ENCODE results near the gene CABLES2.
A peak's percentile ranks its signal among the peaks of the same experiment; 100 is the strongest.

The CABLES2 gene

DNA sequence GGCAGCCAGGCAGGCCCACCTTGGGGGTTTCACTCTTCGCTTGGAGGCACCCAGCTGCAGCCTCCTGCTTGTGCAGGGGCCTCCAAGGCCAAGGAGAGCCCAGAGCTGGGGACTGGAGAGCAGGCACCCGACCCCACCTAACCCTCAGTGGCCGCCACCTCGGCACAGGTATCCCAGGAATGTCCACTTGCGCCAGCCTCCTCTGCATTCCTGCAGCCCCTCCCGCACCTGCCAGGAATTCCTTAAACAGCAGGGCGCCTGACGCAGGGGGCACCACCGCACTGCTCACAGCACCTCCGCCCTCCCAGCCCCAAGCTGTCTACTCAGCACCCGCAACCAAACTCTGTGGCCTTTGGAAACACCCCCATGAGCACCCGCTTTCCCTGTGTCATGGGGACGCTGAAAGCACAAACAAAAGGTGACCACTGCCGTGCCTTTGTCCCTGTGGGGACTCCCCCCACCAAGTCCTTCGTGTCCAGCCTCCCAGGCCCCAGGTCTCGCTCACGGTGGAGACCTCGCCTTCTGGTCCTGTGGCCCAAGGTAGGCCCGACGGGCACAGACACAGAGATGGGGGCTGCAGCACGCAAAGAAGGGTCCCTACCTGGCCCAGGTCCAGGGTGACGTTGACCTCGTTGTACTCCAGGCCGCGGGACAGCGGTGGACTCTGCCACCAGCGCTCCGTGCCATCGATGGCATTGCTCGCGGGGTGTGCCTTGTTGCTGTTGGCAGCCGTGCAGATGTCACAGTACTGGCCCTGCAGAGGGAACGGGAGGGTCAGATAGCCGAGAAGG, 45.1 kb downstream of the CABLES2 start:
- no peak for DNase-seq (ENCODE audit: low spot score)

DNA sequence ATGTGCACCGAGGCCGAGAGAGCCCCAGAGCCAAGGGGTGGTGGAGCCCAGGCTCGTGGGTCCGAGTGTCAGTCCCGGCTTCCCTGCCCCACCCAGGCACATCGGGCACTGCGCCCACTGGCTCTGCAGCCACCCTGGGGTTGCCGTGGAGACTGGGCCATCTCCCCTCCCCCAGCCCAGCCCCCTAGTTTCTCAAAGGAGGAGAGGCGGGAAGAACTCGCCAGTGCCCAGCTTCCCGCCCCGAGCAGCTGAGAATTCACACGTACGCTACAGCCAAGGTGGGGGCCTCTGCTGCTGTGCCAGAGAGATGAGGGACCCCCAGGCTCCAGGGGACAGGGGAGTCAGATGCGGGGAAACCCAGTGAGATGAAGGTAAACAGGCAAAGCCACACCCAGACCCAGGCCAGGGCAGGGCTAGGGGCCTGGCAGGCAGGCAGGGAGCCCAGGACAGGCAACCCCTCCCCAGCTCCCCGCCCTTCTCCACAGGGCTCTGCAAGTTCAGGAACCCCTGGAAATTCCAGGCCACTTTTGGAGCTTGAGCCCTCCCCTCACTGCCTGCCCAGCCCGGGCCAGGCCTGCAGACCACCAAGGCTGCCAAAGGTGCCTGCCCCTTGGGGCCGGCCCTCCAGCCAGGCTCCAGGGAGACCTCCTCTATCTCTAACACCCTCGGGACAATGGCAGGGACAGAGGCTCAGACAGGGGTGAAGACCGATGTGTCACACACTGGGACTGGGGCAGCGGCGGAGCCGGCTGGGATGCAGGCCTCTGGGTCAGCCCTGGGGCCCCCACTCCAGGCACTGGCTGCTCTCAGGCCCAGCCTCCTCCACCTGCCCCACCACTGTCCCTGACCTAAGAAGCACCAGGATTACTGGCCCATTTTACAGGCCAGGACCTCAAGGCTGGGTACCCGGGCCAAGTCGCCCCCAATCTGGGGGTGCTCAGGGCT, 46.0 kb downstream of the CABLES2 start:
- no peak for DNase-seq (ENCODE audit: low spot score)

DNA sequence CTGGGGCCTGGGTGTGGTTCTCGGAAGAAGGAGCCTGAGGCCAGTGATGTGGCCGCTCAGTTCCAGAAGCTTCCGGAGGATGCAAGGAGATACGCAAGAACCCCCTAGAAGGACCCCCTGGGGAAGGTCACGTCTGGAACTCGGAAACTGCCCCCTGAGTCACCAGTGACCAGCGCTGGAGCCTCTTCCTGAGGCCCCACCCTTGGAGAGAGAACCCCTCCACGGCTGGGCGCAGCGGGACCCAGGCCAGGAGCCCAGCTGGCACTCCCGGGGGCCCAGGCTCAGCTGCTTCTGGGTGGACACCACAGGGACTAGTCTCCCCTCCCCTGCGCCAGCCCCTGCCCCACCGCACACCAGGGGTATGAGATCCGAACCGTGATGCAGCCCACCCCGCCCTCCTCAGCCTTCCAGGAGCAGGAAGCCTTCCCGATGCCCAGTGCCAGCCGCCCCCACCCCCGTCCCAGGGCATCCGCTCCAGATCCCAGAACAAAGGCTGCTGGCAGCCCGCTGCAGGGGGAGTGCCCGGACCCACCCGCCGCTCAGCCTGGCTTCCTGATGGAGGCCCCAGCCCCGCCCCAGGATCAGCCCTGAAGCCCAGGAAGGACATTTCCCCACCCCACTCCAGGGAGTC, 47.5 kb downstream of the CABLES2 start:
- DNase-seq (ENCODE audit: low spot score): no peak

DNA sequence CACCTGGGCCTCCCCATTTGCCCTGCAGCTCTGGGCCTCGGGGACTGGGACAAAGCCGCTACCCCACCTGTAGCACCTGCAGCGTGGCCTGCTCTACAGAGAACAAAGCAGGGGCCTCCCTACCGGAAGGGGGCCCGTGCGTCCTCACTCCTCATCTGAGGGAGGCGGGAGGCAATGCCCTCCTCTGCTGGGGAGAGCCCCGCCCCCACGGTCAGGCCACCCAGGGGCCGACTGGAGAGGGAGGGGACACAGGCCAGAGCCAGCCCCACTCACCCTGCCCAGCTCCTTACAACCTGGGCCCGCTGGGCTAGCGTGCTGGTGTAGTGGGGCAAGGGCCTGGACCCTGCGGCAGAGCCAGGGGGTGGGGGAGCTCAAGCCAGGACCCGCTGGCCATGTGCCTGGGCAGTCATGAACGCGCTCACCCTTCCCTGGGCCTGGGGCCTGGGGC, 48.0 kb downstream of the CABLES2 start:
- DNase-seq (ENCODE audit: low spot score): no peak

DNA sequence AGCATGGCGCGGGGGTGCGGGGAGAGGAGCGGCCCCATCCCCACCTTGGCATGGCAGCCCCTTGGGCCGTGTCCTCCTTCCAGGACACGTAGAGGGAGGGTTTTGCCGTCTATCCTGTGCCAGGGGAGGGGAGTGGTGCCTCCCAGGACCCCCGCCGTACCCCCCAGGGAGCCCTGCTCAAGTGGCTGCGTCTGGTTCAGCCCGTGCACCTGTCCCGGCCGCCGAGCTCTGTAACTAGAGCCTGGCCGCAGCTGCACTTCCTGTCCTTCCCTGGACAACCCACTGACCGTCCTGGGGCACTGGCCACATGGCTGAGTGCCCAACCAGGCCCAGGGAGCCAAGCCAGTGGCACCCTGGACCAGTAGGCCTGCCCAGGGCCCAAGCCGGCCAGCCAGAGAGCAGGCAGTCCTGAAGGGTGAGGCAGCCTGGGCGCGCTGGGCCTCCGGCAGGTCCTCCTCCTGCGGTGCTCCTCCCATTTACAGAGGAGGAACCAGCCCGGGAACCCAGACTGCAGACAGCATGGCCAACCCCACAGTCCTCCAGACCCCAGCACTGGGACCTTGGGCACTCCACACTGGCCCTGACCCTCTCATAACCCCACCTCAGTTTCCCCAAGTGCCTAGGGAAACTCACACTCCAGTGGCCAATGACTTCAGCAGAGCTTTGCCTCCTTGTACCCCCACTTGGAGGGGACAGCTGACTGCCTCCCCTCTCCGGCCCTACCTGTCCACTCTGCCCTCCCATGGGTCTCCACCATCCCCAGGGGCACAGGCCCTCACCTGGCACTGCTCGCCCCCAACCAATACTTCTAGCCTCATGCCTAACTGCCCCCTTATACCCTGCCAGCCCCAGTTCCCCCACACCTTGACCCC, 48.7 kb downstream of the CABLES2 start:
- DNase-seq (ENCODE audit: low spot score): no peak

DNA sequence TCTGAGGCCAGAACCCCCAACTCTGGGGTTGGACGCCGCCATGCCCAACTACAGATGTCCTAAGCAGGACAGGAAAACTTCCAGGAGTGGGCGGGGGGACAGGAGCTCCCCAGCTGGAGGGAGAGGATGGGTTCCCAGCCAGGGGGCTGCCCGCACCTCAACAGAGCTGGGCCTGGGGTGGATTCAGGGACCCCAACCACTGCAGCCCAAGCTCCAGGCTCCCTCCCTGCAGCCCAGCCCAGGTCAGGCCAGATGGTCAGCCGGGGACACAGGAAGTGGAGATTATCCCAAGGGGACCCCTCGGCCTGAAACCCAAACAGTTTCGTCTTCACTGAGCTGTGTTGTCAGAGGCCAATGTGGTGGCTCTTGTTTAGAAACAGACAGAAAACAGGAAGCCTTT, 49.4 kb downstream of the CABLES2 start:
- DNase-seq (ENCODE audit: low spot score): no peak

DNA sequence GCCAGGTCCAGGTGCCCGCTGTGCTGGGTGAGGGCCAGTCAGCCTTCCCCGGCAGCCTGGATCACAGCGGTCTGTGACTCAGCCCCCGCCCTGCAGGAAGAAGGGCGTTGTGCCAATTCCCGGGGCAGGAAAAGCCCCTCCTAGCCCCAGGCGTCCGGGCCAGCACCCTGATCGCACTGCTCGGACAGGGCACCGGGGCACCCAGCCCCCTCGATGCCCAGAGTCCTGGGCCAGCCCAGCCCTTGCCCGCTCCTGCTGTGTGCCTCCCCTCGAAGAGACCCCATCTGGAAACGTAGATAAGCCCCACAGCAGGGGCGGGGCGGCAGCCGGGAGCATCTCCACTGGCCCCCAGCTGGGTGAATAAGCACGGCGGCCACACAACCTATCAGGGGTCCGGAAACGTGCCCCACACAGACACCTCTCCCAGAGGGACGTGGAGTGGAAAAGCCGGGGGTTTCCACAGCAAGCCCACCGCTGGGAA, 49.9 kb downstream of the CABLES2 start:
- peak; percentile 82 for DNase-seq (ENCODE audit: low spot score)

DNA sequence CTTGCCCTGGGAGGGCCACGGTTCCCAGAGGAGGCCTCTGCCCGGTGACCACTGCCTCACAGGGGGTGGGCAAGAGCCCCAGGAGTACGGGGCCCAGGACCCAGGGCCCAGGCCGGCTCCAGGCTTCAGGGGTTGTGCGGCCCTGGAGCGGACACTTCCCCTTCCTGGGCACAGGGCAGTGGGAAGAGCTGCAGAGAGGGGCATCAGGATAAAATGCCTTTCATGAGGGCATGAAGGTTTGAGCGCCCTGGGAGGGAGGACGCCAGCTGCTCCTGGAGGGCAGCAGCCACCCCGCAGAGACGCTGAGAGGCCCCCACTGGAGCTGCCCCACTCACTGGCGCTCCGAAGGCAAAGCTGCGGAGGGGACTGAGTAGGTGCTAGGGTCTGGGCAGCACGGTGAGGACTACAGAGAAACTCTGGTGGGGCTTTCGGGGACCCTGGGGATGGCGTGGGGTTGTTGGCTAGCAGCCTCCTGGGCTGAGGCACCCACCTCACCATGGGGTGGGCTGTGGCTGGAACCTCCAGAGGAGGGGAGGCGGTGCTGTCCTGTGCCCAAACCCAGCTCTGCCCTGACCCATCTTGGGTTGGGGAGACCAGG, 50.4 kb downstream of the CABLES2 start:
- DNase-seq (ENCODE audit: low spot score): no peak

DNA sequence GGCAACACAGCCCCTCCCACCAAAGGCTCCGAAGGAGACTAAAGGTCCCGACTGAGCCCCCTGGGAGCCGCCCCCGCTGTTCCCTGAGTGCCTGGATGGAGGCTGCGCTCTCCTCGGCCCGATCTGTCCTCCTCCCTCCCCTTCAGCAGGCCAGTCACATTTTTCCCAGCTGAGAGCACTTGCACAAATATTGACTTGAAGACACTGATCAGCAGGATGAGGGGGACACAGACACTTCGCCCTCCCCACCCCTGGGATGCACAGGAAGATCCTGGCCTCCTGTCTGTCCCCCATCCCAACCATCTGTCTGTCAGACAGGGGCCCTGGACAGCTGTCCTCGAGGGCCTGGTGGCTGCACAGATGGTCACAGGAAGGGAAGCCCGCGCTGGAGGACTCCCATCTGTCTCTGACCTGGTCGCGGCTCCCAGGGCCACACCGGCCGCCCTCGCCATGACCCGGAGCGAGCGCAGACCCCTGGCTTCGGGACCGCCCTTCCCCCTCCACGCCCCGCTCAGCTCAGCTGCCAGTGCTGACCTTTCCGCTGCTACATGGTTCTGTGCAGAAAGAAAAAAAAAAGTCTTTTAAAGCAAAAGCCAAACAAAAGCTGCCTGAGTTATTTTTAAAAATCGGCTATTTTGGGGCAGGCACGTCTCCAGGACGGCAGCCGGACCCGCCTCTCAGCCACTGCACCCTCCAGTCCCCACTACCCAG, 51.1 kb downstream of the CABLES2 start:
- no peak for DNase-seq (ENCODE audit: low spot score)

DNA sequence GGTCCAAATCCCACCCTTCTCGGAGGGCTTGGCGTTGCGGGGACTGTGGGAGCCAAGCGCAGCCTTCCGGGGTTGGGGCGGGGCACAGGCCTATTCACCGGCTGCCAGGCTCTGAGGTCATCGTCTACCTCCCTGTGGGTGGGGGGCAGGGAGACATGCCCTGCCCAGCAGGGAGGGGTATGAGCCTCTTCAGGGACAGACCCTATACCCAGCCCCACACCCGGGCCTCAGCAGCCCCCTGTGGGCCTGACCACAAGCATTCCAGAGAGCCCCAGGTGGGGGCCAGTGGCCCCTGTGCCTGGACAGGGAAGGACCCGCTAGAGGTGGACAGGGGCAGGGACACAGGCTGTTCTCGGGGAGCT, 51.6 kb downstream of the CABLES2 start:
- DNase-seq (ENCODE audit: low spot score): no peak

DNA sequence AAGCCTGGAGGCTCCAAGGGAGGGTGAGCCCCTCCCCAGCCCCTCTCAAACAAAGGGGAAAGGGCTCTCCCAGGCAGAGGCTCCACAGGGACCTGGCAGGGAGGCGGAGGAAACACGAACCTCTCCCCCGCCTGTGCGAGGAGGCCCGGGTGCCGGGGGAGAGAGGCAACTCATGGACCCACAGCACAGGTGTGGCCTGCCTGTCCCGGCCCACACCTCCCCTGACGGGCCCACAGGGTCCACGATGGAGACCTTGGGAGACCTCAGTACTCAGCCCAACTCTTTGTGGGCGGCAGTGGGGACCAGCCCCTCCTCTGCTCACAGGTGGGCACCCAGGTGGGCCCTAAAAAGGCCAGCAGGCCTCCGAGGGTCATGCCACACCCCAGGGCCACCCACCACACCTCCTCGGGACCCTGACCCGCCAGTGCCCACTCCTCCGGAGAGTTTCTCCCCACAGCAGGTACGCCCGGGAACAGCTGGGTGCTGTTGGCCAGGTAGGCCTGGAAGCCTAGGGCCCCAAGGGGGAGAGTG, 52.2 kb downstream of the CABLES2 start:
- DNase-seq (ENCODE audit: low spot score): no peak

DNA sequence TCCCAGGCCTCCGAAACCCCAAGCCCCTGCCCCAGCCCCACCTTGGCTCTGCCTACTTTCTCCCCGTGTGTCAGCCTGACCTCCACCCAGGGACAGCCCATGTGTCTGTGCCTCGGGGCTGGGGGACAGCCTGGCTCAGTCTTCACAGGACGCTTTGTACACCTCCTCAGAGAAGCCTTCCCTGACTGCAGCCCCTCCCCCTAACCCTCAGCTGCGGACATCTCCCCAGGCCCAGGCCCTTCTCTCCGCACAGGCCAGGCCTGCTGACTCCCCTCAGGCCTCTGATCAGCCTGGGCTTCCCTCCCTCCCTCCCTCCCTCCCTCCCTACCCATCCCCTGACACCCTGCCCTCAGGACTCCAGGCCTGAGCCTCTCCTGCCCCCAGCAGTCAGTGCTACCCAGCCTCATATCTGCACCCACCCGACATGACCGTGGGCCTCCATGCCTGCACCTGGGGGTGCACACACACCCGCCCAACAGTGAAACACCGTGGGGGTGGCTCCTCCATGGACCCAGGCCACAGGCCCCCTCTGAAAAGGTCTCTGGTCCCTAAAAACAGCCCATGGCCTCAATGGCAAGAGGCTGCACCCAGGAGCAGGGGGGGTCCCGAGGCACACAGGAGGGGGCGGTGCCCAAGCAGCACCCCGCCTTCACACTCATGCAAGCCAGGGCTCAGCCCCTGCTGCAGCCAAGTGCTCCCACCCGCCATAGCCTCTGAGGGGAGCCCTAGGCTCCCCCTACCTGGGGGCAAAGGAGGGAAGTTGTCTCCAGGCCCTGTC, 52.9 kb downstream of the CABLES2 start:
- no peak for DNase-seq (ENCODE audit: low spot score)

DNA sequence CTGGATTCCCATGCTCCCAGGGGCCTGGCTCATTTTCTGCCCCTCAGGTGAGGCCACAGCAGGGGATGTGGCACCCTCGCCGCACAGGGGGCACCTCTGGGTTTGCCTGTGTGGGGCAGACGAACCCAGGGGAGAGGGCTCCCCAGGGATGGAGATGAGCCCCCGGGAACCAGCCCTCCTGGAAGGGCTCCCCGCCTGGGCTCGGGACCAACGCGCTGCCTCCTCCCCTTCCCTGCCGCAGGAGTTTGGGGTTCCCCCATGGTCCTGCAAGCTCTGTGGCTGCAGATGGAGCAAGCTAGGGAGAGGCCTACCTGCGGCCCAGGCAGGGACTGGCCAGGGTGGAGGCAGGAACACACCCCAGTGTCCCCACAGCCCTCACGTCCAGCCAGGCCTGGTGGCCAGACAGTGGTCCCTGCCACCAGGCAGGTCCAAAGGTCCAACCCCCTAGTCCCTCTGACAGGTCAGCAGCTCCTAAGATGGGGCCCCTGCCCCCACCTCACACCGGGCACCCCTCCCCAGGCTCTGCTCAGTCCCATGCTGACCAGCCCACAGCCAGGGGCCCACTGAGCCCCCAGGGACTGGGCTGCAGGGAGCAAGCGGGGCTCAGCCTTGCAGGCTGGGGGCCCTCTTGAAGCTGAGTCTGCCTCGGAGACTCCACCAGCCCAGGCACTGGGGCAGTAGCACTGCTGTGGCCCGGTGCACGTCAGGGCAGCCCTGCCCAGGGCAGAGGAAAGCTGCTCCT, 53.6 kb downstream of the CABLES2 start:
- no peak for DNase-seq (ENCODE audit: low spot score)

DNA sequence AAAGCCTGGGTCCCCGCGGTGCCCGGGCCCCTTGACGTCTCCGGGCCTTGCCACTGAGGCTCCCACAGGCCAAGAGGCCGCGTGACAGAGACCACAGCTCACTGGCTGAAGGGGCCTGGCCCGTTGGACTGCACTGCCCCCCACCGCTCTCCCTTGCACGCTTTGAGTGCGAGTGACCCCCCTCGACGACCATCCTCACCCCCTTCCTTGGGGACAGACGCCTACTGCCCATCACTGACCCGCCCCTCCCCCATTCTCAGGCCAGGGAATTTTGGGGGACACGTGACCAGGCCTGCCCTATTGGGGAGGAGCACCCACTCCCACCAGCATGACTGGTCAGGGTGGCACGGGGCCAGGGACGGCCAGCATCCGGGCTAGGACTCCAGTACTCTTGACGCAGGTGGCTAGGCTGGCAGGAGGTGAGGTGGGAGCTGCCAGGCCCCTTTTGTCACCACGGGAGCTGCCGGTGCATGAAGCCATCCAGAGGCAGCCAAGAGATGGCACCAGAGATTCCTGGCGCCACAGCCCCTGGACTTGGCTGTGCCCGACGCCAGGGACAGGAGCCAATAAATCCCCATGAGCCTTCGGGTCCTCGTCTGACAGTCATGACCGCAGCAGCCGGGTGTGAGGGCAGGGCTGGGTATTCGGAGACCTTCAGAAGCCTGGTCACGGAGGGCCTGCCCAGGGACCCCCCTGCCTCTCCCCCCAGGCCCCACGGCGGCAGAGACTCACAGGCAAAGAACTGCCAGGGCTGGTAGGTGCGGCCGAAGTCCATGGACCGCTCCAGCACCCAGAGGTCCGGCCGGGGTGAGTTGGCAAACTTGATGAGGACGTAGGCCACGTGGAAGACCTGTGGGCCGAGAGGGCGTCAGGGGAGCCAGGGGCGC, 54.4 kb downstream of the CABLES2 start:
- DNase-seq (ENCODE audit: low spot score): no peak

DNA sequence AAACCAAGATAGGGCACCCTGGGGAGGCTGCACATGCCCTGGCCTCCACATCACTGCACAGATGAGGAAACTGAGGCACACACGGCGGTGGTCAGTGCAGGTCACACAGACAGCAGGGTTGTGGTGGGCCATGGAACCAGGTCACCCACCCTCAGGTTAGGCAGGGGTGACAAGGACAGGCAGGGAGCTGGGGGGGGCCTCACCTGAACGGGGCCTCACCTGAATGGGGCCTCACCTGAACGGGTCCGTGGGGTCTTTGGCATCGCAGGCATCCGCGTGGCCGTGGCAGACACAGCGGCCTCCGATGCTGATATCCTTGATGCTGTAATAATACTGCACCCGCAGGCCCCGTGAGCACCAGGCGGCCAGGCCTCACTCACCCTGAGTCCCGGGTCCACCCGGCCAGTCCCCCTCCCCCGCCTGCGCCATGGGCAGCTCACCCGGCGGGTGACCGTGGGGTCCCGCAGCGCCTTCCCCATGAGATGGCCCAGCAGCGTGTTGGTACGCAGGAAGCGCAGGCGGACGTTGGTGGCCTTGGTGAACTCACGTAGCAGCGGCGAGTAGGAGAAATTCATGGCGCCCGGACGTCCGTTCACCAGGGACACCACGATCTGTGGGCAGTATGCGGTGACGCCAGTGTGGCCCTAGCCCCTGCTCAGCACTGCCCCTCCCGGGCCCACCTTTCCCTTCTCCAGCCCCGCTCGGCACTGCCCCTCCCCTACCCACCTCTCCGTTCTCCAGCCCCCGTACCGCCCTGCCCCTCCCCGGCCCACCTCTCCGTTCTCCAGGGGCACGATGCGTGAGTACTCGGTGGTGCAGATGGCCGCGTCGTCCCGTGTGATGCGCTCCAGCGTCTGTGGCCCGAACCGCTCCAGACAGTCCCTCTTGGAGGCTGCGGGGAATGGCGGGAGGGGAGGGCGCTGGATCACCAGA, 55.4 kb downstream of the CABLES2 start:
- no peak for DNase-seq (ENCODE audit: low spot score)

DNA sequence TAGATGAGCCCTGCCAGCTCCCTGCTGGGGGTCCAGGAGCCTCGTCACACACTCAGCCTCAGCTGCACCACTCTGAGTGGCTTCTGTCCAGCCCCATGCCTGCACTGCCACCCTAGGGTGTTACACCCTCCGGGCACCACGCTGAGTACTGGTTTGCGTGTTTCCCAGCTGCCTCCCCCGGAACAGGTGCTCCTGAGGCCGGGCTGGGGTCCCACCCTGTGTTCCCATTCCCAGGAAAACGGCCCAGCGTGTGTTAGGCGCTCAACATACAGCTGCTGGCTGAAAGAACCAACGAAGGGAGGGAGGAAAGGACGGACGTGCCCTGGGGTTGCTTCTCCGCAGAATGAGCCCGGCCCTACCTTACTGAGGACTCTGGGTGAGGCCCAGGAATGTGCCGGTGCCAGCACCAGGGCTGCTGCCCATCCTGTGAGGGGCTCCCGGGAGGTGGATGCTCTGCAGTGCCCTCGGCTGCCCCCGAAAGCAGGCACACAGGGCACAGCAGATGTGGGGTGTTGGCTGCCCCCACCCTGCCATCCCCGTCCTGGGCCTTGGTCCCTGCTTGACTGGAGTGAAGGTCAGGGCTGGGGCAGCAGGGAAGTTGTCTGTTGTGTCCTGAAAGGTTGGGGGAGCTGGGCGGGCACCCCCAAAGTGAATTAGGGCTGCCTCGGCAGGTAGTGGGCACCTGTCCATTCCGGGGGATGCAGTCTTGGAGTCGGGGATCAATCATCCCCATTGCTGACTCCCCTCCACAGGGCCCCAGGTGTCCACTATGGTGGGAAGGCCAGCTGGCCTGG, 56.3 kb downstream of the CABLES2 start:
- no peak for DNase-seq (ENCODE audit: low spot score)
